Activated T-helper 2 cell treated with anti-CD3 and anti-CD28 coated beads, Interferon-gamma antibody, Interleukin-2, Interleukin-4, amounts not matched to agents 10 μg/mL and 5 μg/mL and 100 μg/mL, durations not matched to agents 14 hours and 24 hours and 36 hours (primary cell): ENCODE data around the gene PLXDC2. TPM values are rescaled to one million over a fixed set of nuclear protein-coding genes. Genes with fewer than 3 reads are reported as not detected.

Experiments
- DNase-seq: peaks from one replicate; pipeline ENCODE4 v3.0.0; 2021; ENCODE audit warnings: low spot score
- H3K27ac Mint-ChIP-seq: one replicate; pipeline ENCODE4 v1.8.0; 2021; ENCODE audit warnings: mixed read lengths
- H3K27me3 Mint-ChIP-seq: one replicate; pipeline ENCODE4 v1.8.0; 2021; ENCODE audit warnings: low read depth, mixed read lengths
- H3K36me3 Mint-ChIP-seq: one replicate; pipeline ENCODE4 v1.8.0; 2021; ENCODE audit warnings: low read depth, mixed read lengths
- H3K4me1 Mint-ChIP-seq: one replicate; pipeline ENCODE4 v1.8.0; 2021; ENCODE audit warnings: low read depth, mixed read lengths
- H3K4me3 Mint-ChIP-seq: one replicate; pipeline ENCODE4 v1.8.0; 2021; ENCODE audit warnings: low read depth, mild to moderate bottlenecking, moderate library complexity, mixed read lengths
- H3K9me3 Mint-ChIP-seq: one replicate; pipeline ENCODE4 v1.8.0; 2021; ENCODE audit warnings: mixed read lengths
- intact Hi-C: fragments of 100-400 bp; cut with micrococcal nuclease; formaldehyde crosslinking; loops from one replicate; pipeline ENCODE4 v1.15.1; 2023
- total RNA-seq: library from RNA; stranded (reverse); gene quantifications from 2 replicates; pipeline ENCODE4 v1.2.3, GENCODE V29; 2022

The PLXDC2 gene
- total RNA-seq, 1 donor from 2014 or later: not detected

GRCh38 chr10:20118119-20118518 lies 301.9 kb downstream of the PLXDC2 start:
- no peak for DNase-seq
- Mint-ChIP-seq H3K4me1 (no peaks in the 10 kb centered on the region), H3K27me3 (no peaks in the 10 kb centered on the region), H3K4me3 (no peak overlapping the region), H3K9me3 (peaks cover 45% of the 10 kb centered on the region), H3K36me3 (no peaks in the 10 kb centered on the region), H3K27ac (no peak overlapping the region)
- intact Hi-C loops: no loop called here

- no peak overlapping the region for H3K27ac Mint-ChIP-seq
- H3K27me3 Mint-ChIP-seq: no peaks in the 10 kb centered on the region
- no peak for DNase-seq
- no peaks in the 10 kb centered on the region for H3K36me3 Mint-ChIP-seq
- peaks cover 40% of the 10 kb centered on the region for H3K9me3 Mint-ChIP-seq
- no peaks in the 10 kb centered on the region for H3K4me1 Mint-ChIP-seq
- H3K4me3 Mint-ChIP-seq: no peak overlapping the region
- intact Hi-C loops: no loop called here
Measured at GRCh38 chr10:20128811-20129210, 312.6 kb downstream of the PLXDC2 start.

DNA sequence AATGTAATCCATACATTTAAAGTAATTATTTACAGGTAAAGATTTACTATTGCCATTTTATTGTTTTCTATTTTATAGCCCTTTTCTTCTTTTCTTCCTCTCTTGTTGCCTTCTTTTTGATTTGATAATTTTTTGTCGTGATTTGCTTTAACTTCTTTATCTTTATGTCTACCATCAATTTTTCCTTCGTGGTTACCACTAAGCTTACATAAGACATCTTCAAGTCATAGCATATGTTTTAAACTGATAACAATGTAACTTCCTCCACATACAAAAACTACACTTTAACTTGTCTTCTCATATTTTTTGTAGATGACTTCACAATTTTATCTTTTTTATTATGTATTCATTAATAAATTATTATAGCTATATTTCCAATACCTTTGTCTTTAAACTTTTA lies 316.6 kb downstream of the PLXDC2 start:
- H3K27me3 Mint-ChIP-seq: no peaks in the 10 kb centered on the region
- intact Hi-C loops: no loop called here

GRCh38 chr10:20133669-20134189 lies 317.5 kb downstream of the PLXDC2 start:
- Mint-ChIP-seq H3K27ac (no peak overlapping the region), H3K4me3 (no peak overlapping the region), H3K27me3 (no peaks in the 10 kb centered on the region), H3K9me3 (peaks cover 45% of the 10 kb centered on the region), H3K4me1 (no peaks in the 10 kb centered on the region), H3K36me3 (no peaks in the 10 kb centered on the region)
- intact Hi-C loops: no loop called here
- DNase-seq: no peak

More for the DNA sequence above, 316.6 kb downstream of the PLXDC2 start:
- Mint-ChIP-seq H3K36me3 (no peaks in the 10 kb centered on the region), H3K4me3 (no peak overlapping the region), H3K9me3 (peaks cover 45% of the 10 kb centered on the region), H3K27ac (no peak overlapping the region), H3K4me1 (no peaks in the 10 kb centered on the region)
- no peak for DNase-seq

GRCh38 chr10:20142311-20142710 lies 326.1 kb downstream of the PLXDC2 start:
- H3K4me3 Mint-ChIP-seq: no peak overlapping the region
- H3K36me3 Mint-ChIP-seq: no peaks in the 10 kb centered on the region
- DNase-seq: no peak
- H3K27me3 Mint-ChIP-seq: no peaks in the 10 kb centered on the region
- no peaks in the 10 kb centered on the region for H3K4me1 Mint-ChIP-seq
- intact Hi-C loops: no loop called here
- H3K9me3 Mint-ChIP-seq: peaks cover 8% of the 10 kb centered on the region
- H3K27ac Mint-ChIP-seq: no peak overlapping the region

GRCh38 chr10:20144268-20144667 lies 328.0 kb downstream of the PLXDC2 start:
- H3K27me3 Mint-ChIP-seq: no peaks in the 10 kb centered on the region
- no peak for DNase-seq
- peaks cover 3% of the 10 kb centered on the region for H3K9me3 Mint-ChIP-seq
- H3K36me3 Mint-ChIP-seq: no peaks in the 10 kb centered on the region
- H3K4me3 Mint-ChIP-seq: no peak overlapping the region
- H3K27ac Mint-ChIP-seq: no peak overlapping the region
- intact Hi-C loops: no loop called here
- no peaks in the 10 kb centered on the region for H3K4me1 Mint-ChIP-seq

GRCh38 chr10:20146004-20146403 lies 329.8 kb downstream of the PLXDC2 start:
- DNase-seq: no peak
- H3K9me3 Mint-ChIP-seq: no peaks in the 10 kb centered on the region
- H3K36me3 Mint-ChIP-seq: no peaks in the 10 kb centered on the region
- H3K27ac Mint-ChIP-seq: no peak overlapping the region
- H3K4me3 Mint-ChIP-seq: no peak overlapping the region
- intact Hi-C loops: no loop called here
- H3K27me3 Mint-ChIP-seq: no peaks in the 10 kb centered on the region
- H3K4me1 Mint-ChIP-seq: no peaks in the 10 kb centered on the region

GRCh38 chr10:20147684-20148083 lies 331.5 kb downstream of the PLXDC2 start:
- H3K4me1 Mint-ChIP-seq: no peaks in the 10 kb centered on the region
- no peak overlapping the region for H3K4me3 Mint-ChIP-seq
- no peak for DNase-seq
- H3K9me3 Mint-ChIP-seq: no peaks in the 10 kb centered on the region
- H3K27ac Mint-ChIP-seq: no peak overlapping the region
- H3K27me3 Mint-ChIP-seq: no peaks in the 10 kb centered on the region
- H3K36me3 Mint-ChIP-seq: no peaks in the 10 kb centered on the region
- intact Hi-C loops: no loop called here

- DNase-seq: no peak
- peaks cover 12% of the 10 kb centered on the region for H3K9me3 Mint-ChIP-seq
- no peaks in the 10 kb centered on the region for H3K36me3 Mint-ChIP-seq
- no peak overlapping the region for H3K4me3 Mint-ChIP-seq
- H3K27me3 Mint-ChIP-seq: no peaks in the 10 kb centered on the region
- no peaks in the 10 kb centered on the region for H3K4me1 Mint-ChIP-seq
- no peak overlapping the region for H3K27ac Mint-ChIP-seq
- intact Hi-C loops: no loop called here
Measured at GRCh38 chr10:20156511-20156910, 340.3 kb downstream of the PLXDC2 start.

DNA sequence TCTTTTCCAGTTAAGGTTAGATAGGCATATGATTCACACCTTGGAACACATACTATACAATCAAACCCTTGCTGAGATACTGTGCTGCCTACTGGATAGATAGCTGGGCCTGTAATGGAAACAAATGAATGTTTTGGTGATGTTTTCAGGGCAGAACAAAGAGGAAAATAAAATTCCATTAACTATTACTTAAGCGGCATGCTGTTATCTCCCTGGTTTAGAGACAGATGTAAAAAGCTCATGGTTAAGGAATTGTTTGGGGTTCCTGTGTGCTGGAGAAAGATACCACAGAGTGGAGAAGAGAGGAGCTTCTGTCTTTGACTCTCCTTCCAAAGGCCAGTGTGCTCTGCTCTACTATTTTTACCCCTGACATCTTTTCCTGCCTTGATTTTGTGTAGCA lies 341.1 kb downstream of the PLXDC2 start:
- Mint-ChIP-seq H3K9me3 (peaks cover 20% of the 10 kb centered on the region), H3K36me3 (no peaks in the 10 kb centered on the region), H3K27me3 (no peaks in the 10 kb centered on the region), H3K4me3 (no peak overlapping the region), H3K27ac (no peak overlapping the region), H3K4me1 (no peaks in the 10 kb centered on the region)
- DNase-seq: no peak
- intact Hi-C loops: no loop called here

DNA sequence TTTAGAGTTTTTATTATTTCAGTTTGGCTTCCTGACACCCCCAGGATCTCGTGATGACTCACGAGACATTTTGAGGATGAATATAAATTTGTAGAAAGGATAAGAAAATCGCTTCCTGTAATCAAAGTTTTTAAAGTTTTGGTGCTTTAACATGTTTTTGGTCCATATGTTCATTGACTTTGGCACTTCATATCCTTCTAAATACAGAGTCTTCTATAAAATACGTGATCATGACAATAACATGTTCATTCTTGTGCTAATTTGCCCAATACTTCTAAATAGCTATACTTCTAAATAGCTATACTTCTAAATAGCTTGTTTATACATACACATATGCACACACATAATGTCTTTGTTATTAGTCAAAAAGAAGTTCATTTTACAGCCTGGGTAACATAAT lies 341.9 kb downstream of the PLXDC2 start:
- Mint-ChIP-seq H3K36me3 (no peaks in the 10 kb centered on the region), H3K4me3 (no peak overlapping the region), H3K4me1 (no peaks in the 10 kb centered on the region), H3K27me3 (no peaks in the 10 kb centered on the region), H3K9me3 (peaks cover 20% of the 10 kb centered on the region), H3K27ac (no peak overlapping the region)
- DNase-seq: no peak
- intact Hi-C loops: no loop called here

DNA sequence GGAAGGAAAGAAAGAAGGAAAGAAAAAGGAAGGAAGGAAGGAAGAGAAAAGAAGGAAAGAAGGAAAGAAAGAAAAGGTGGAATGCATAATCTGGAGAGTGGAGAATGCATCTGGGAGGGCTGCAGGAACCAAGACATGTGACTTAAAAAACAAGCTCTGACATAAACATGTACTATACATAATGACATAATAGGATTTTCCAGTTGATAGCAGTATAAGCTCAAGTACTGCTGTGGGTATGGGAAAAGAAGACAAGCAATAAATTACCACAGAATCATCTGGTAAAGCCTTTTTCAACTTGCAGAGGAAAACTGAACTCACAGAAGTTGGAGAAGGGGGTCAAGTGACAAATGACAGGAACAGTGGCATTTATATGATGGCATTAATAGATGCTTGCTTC lies 345.9 kb downstream of the PLXDC2 start:
- no peaks in the 10 kb centered on the region for H3K27me3 Mint-ChIP-seq
- H3K27ac Mint-ChIP-seq: no peak overlapping the region
- no peaks in the 10 kb centered on the region for H3K36me3 Mint-ChIP-seq
- H3K9me3 Mint-ChIP-seq: peaks cover 25% of the 10 kb centered on the region
- DNase-seq: no peak
- intact Hi-C loops: no loop called here
- no peak overlapping the region for H3K4me3 Mint-ChIP-seq
- H3K4me1 Mint-ChIP-seq: no peaks in the 10 kb centered on the region

DNA sequence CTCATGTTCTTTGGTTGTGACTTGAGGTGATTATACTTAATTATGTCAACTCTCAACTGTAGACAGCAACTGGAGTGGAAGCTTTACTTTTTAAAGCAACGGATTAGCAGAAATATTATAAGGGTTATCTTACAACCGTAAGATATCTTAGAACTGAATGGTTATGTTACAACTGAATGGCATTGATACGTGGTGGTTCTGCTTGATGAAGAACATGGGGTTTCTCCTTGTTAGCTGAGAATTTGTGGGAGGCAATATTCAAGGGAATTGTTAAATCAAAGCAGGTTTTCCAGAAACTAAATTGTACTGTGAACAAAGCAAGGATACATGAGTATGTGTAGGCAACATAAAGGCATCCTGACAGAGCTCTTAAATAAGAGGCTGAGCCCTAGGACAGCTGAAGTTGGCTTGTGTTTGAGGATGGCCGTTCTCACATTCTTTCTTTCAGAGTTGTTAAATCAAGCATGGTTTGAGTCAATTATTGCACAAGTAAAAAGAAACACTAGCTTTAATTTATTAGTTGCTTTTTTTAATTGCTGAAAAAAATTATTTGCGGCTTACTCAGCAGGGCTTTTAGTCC lies 350.0 kb downstream of the PLXDC2 start:
- Mint-ChIP-seq H3K27ac (no peak overlapping the region), H3K9me3 (peaks cover 19% of the 10 kb centered on the region), H3K4me3 (no peak overlapping the region), H3K4me1 (no peaks in the 10 kb centered on the region), H3K27me3 (no peaks in the 10 kb centered on the region), H3K36me3 (no peaks in the 10 kb centered on the region)
- DNase-seq: no peak
- intact Hi-C loops: no loop called here

DNA sequence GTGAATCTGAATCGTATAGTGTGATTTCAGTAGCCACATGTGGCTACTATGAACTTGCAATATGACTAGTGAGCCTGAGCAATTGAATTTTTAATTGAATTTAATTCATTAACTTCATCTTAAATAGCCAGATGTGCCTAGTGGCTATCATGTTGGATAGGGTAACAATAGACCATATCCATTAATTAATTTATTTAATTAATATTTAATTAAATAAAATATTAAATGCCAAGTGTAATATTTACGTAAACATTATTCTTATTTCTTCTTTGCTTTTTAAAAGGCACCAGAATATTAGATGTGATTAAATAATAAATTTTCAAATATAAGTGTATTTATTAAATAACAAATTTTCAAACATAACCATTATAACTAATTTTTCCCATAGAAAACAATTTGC lies 354.4 kb downstream of the PLXDC2 start:
- Mint-ChIP-seq H3K4me1 (no peaks in the 10 kb centered on the region), H3K27ac (no peak overlapping the region), H3K27me3 (no peaks in the 10 kb centered on the region), H3K9me3 (no peaks in the 10 kb centered on the region), H3K36me3 (no peaks in the 10 kb centered on the region), H3K4me3 (no peak overlapping the region)
- intact Hi-C loops: no loop called here
- DNase-seq: no peak
